HG03342 (cell line): ENCODE results near the gene UMPS.

Experiments
- ATAC-seq: cut with Tn5 transposase; IDR thresholded peaks from one replicate; pipeline ENCODE4 v1.9.1; 2021; ENCODE audit warnings: mild to moderate bottlenecking, moderate library complexity; ENCODE audit not compliant: unreplicated experiment

The UMPS gene

GRCh38 chr3:124796477-124796876 is 66.2 kb downstream of the UMPS start:
- no peak for ATAC-seq

DNA sequence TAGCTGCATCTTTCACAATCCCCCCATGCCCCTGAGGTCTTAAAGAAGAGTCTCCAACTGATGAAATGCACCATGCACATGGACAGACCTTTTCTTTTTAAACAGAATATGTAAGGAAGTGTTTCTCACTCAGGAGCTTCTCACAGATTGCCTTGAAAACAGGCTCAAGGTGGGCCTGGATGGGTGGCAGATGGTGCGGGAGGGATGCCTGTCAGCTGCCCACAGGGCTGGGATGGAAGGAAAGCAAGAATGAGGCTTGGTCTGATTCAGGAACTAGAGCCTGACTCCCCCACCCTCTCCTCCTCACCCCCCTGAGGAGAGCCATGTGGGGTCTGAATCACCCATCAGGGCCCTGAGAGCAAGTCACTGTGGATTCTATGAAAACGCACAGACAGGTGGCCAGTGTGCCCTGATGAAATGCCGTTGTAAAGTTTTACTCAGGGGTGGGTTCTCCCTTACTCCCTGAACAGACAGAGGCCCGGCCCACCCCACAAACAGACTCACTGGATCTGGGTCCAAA is 67.2 kb downstream of the UMPS start:
- no peak for ATAC-seq
